ENCODE measurements around the gene MTX1.
A peak's percentile ranks its signal among the peaks of the same experiment; 100 is the strongest.
"Not testable (repeated sequence)": the region's sequence is repeated elsewhere in the genome, so short reads cannot be mapped to it uniquely, and the experiment has no call there.

MTX1 gene

GRCh38 chr1:155235375-155235774 is 26.9 kb downstream of the MTX1 start:
- not testable (repeated sequence) for DNase-seq (ENCODE audit: low read depth in 2 of 2)

DNA sequence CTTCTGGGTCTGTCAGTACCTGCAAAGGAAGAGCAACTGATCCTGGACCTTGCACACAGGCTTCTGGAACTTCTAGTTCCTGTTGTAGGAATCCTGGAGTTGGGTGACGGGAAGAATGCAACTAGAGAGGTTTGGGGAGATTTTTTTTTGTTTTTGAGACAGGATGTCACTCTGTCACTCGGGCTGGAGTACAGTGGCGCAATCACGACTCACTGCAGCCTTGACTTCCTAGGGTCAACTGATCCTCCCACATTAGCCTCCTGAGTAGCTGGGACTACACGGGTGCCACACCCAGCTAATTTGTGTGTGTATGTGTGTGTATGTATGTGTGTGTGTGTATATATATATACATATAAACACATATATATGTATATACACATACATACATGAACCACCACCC is 28.0 kb downstream of the MTX1 start:
- no peak for DNase-seq (ENCODE audit: low read depth in 2 of 2)

- DNase-seq (ENCODE audit: low read depth in 2 of 2), result peak in 1 of 2 donors; percentile 33
Measured at GRCh38 chr1:155241069-155241679, 32.7 kb downstream of the MTX1 start.

- no peak for DNase-seq (ENCODE audit: low read depth in 2 of 2)
Measured at GRCh38 chr1:155241841-155242264, 33.4 kb downstream of the MTX1 start.

GRCh38 chr1:155242805-155243358 is 34.4 kb downstream of the MTX1 start:
- no peak for DNase-seq (ENCODE audit: low read depth in 2 of 2)

GRCh38 chr1:155244368-155245162 is 36.1 kb downstream of the MTX1 start:
- DNase-seq (ENCODE audit: low read depth in 2 of 2), result peak; percentile 94

DNA sequence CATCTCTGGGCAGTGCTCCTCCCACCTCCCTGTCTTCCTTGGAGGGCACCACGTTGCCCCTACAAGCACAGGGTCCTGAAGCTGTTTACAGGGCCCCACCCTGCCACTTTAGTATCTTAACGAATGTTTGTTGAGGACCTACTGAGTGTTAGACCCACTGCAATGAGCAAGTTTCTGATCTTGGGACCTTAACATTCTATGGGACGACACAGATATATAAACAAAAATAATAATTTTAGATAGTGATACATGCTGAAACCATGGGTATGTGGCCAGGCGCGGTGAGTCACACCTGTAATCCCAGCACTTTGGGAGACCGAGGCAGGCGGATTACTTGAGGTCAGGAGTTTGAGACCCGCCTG is 36.6 kb downstream of the MTX1 start:
- no peak for DNase-seq (ENCODE audit: low read depth in 2 of 2)

GRCh38 chr1:155246796-155247195 is 38.3 kb downstream of the MTX1 start:
- DNase-seq (ENCODE audit: low read depth in 2 of 2), result not testable (repeated sequence)

DNA sequence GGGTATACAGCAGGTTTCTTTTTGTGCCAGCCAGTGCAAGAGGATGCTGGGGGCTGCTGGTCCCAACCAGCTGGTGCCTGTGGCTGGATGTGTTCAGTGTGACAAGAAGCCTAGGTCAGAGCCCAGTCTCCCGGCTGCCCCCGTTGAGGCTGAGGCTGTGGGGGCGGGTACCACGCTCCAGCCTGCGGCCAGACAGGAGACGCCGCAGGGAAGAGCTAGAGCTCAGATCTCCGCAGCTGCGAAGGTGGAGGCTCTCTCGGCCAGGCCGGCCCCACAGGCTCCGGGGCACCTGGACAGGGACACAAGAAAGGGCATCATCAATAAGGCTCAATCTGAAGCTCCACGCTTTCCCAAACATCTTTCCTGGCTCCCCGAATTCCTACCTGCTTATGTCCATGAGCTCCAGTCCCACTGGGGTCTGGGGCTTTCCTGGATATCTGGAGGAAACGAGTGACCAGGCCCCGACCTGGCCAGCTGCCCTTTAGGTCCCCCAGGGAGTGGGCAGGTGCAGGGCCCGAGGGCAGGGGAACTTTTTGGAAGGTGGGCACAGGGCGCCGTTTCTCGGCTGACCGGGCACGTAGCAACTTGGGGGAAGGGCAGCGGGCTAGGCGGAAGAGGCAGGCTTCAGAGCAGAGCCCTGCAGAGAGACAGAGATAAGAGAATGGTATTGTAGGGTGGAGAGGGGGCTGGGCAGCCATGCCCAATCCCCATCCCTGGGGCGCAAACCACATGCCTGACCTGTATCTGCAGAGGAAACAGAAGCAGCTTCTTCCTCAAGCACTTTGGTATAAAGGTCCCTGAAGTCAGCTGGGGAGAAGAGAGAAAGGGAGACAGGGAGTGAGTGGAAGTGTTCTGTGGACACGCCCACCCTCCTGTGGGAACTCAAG is 39.4 kb downstream of the MTX1 start:
- no peak for DNase-seq (ENCODE audit: low read depth in 2 of 2)

- DNase-seq (ENCODE audit: low read depth in 2 of 2), result no peak
Measured at GRCh38 chr1:155250246-155250632, 41.7 kb downstream of the MTX1 start.

GRCh38 chr1:155250633-155251449 is 42.3 kb downstream of the MTX1 start:
- DNase-seq (ENCODE audit: low read depth in 2 of 2), result peak; percentile 95 to 97

- DNase-seq (ENCODE audit: low read depth in 2 of 2), result no peak
Measured at GRCh38 chr1:155251566-155251965, 43.1 kb downstream of the MTX1 start.

- no peak for DNase-seq (ENCODE audit: low read depth in 2 of 2)
Measured at GRCh38 chr1:155253208-155253607, 44.7 kb downstream of the MTX1 start.

GRCh38 chr1:155253797-155254196 is 45.3 kb downstream of the MTX1 start:
- no peak for DNase-seq (ENCODE audit: low read depth in 2 of 2)

- no peak for DNase-seq (ENCODE audit: low read depth in 2 of 2)
Measured at GRCh38 chr1:155254228-155254713, 45.8 kb downstream of the MTX1 start.

GRCh38 chr1:155254714-155255242 is 46.3 kb downstream of the MTX1 start:
- no peak for DNase-seq (ENCODE audit: low read depth in 2 of 2)

DNA sequence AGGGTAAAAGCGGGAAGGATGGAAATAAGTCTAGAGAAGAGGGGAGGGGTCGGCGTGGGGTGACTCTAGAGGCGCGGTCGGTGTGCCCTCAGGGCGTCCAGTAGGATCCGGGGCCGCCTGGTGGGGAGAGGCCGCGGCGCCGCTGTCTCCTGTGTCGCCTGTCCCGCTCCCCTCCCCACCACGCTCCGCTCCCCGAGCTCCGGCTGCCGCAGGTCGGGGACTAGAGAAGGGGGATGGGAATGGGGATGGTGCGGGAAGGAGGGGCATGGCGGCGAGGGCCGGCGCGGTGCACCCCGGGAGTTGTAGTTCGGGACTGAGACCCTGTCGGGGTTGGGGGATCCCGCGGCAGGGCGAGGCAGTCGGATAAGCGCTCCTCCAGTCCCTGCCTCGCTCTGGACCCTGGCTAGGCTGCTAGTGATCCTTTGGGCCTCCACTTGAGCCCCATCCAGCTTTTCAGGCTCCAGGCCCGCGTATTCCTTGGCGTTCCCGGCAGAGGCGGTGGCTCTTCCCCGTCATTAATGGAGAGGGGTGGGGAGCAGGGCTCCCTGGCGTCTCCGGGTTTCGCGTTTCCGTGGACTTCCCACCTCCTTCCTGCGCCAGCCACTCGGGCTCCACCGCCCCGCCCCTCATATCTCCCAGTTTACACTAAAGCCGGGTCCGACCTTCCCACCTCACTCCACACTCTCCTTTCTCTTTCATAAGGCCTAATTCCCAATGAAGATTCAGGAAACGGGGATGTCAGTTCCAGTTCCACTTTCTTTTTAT is 46.9 kb downstream of the MTX1 start, which contains the start of gene ENTREP3:
ENTREP3 (minus strand) TSS at position 241 of the 765 bp plus-strand sequence. CDS start 606 bp downstream, outside the sequence.
- peak; percentile 64 to 74 for DNase-seq (ENCODE audit: low read depth in 2 of 2)

DNA sequence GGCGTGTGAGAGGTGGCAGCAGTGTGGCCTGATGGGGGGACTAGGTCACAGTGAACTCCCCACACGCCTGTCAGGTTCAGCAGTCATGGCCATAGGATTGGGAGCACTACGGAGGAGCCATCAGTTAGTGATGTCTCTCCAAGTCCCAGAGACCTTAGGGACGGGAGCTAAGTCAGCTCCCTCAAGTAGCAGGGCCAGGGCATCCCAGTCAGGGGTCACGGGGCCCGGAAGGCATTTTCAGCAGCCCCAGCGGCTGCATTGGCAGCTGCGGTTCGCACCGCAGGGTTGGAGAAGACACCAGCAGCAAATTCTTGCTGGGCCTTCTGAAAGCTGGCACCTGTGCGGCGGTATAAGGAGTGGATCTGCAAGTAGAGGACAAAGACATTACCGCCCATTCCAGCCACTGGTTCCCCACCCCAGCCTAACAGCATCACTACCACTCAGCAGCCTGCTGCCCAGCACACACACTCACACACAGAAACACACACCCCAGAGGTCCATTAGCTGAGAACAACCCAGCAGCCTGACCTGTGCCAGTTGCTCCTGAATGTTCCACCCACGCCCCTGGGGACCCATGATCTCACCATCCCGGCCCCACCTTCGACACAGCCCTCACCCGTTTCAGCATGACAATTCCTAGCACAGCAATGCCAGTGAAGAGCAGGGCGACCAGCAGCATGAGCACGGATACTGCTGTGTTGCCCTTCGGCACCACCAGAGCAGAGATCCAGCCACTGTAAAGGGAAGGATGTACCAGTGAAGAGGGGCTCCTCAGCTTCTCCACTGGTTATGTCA is 47.8 kb downstream of the MTX1 start:
- no peak for DNase-seq (ENCODE audit: low read depth in 2 of 2)

- DNase-seq (ENCODE audit: low read depth in 2 of 2), result no peak
Measured at GRCh38 chr1:155260276-155260675, 51.8 kb downstream of the MTX1 start.

Measured in stimulated activated CD8-positive, alpha-beta memory T cell treated with anti-CD3 and anti-CD28 coated beads, Interleukin-2, amount 100 ng/mL, for 48 hours (primary cell).